ENCODE data around the gene NABP2.

Gene NABP2

DNA sequence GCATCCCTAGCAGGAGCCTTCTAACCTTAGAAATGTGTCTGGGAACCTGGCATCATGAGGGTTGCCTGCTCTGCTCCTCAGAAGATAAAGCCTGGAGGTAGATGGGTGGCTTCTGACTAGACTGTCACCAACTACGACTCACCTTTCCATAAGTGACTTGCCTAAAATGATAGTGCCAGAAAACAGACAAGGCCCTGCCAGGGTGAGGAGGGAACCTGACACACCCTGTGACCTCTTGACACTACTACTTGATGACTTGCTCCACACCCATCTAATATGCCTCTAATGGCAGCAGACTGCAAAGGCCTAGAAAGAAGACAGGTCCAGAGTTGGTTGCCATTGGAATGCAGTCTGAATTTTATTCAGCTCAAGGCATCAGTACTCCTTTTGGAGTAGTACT is 11.8 kb upstream of the NABP2 start:
- DNase-seq (ENCODE audit: low read depth in 3 of 3, low spot score in 1 of 3), result no peak

- no peak for DNase-seq (ENCODE audit: low read depth in 3 of 3, low spot score in 1 of 3)
These were observed 10.3 kb upstream of the NABP2 start for GRCh38 chr12:56213878-56214277.

GRCh38 chr12:56216461-56216860 is 7.7 kb upstream of the NABP2 start:
- DNase-seq (ENCODE audit: low read depth in 3 of 3, low spot score in 1 of 3), result no peak

GRCh38 chr12:56219840-56220239 is 4.3 kb upstream of the NABP2 start:
- DNase-seq (ENCODE audit: low read depth in 3 of 3, low spot score in 1 of 3), result no peak

GRCh38 chr12:56220611-56221231 is 3.4 kb upstream of the NABP2 start:
- DNase-seq (ENCODE audit: low read depth in 3 of 3, low spot score in 1 of 3), result no peak

DNA sequence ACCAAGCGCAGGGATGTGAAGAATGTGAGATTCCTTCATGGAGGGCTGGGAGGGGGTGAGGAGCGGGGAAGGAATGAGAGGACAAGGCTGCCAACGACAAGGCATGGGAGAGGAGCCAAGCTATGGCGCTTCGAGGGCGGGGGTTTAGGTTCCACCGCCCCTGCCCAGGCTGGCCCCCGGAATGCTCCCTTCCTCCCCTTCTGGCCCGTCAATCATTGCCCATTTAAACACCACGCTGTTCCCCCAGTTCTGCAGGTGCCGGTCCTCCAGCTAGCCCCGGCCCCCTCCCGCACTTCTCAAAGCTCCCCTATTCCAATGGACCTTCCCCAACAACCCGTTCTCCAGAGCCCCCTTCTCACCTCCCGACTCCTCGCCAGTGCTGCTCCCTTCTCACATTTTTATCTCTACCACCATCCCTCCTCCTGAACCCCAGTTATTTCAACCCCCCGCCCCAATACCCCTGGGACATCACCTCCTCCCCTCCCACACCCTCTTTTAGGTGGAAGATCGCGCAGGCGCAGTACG is 2.8 kb upstream of the NABP2 start:
- no peak for DNase-seq (ENCODE audit: low read depth in 3 of 3, low spot score in 1 of 3)

DNA sequence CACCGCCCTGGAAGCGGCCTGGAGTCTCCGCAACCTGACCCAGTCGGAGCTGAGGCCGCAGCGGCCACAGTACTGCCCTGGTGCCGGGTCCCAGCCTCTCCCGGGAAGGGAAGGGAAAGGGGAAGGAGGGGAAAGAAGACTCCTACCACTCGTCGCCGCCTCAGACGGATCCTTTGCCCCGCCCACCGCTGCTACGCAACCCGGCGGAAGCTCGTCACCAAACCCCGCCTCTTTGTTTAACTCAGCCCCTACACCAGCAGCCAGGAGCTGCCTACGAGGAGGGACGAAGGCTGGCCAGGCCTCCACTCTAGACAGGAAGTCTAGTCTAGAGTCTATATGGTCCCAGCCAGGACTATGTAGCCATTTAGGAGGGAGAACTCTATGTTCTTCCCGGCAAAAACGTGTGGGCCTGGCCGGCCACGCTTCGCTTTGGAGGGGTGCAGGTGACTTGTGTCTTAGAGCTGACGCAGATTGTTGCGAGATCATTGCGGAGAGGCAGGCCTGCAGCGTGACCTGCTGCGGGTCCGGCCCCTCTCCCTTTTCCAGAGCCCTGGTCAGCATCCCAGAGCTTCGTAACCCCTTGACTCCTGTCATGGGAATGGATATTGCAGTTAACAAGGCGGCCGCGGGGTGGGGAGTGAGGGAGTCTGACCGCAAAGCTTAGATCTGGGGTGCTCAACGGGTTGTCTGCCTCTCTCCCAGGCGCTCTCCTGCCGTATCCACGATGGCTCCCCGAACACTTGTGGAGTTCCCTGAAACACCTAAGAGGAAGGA is 2.2 kb upstream of the NABP2 start, which contains the start of gene RNF41:
Gene RNF41, minus strand, starts transcription at position 166 of the 774 bp plus-strand sequence. CDS start 7,875 bp downstream, outside the sequence.
- DNase-seq (ENCODE audit: low read depth in 3 of 3, low spot score in 1 of 3), result peak; percentile 79 to 86 (median 84)

- DNase-seq (ENCODE audit: low read depth in 3 of 3, low spot score in 1 of 3), result no peak
These were observed 1.6 kb upstream of the NABP2 start for GRCh38 chr12:56222531-56222895.

DNA sequence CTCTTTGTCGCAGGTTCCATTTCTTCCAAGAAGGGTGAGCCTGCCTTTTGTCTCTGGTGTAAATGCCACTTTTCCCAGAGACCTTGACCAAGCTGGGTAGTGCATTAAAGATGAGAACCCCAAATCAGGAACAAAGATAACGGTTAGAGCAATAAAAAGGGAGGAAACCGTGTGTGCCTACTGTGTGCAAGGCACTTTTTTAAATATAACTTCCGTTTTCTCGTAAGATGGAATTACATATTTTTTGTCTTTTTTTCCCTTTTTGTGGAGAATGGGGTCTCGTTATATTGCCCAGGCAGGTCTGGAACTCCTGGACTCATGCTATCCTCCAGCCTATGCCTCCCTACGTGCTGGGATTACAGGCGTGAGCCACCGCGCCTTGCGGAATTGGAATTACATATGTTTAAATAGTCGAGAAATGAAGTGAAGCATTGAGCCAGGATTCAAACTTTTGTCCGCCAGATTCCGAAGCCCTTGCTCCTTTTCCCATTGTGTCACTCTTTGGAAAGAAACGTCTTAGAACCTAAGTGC is 506 bp upstream of the NABP2 start:
- DNase-seq (ENCODE audit: low read depth in 3 of 3, low spot score in 1 of 3), result no peak

DNA sequence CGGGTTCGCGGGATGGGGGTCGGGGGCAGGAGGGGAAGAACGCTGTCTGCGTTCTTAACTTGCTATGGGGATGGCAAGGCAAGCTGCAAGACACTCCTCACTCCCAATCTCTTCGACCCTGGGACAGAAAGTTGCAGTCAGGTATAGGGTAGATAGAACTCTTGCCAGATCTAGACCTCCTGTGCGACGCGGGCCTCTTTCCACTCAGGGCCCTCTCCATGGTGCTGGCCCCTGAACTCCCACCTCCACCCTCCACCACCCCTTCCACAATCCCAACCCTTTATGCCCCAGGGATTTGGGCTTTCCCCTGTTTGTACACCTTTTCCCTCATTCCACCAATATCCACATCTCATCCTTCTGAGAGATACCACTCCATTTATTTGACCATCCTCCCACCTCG is 812 bp downstream of the NABP2 start:
- DNase-seq (ENCODE audit: low read depth in 3 of 3, low spot score in 1 of 3), result no peak

- DNase-seq (ENCODE audit: low read depth in 3 of 3, low spot score in 1 of 3), result no peak
These were observed 4.9 kb downstream of the NABP2 start for GRCh38 chr12:56229082-56229481.

- no peak for DNase-seq (ENCODE audit: low read depth in 3 of 3, low spot score in 1 of 3)
These were observed 5.8 kb downstream of the NABP2 start, which contains the start of gene SLC39A5 for GRCh38 chr12:56229916-56230431. SLC39A5 (plus strand) TSS chr12:56230051; CDS start chr12:56231275, 1,224 bp downstream.

GRCh38 chr12:56230432-56231183 is 6.5 kb downstream of the NABP2 start:
- no peak for DNase-seq (ENCODE audit: low read depth in 3 of 3, low spot score in 1 of 3)

- no peak for DNase-seq (ENCODE audit: low read depth in 3 of 3, low spot score in 1 of 3)
These were observed 7.0 kb downstream of the NABP2 start for GRCh38 chr12:56231184-56231582.

DNA sequence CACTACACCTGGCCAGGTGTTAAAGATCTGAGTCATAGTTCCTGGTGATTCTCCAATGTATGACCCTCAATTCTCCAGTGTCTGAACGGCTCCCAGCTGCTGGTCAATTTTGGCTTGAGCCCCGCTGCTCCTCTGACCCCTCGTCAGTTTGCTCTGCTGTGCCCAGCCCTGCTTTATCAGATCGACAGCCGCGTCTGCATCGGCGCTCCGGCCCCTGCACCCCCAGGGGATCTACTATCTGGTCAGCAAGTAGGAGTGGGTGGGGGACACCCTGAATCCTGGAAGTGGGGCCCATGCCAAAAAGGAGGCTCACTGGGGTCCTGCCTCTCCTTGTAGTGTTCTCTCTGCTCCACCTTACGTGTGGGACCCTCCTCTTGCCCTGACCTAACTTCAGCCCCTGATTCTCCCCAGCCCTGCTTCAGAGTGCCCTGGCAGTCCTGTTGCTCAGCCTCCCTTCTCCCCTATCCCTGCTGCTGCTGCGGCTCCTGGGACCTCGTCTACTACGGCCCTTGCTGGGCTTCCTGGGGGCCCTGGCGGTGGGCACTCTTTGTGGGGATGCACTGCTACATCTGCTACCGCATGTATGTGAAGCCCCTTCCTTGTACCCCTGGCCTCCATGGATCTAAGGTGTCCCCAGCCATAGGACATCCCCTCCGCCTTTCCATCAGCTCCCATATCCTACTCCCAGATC is 10.7 kb downstream of the NABP2 start:
- no peak for DNase-seq (ENCODE audit: low read depth in 3 of 3, low spot score in 1 of 3)

- DNase-seq (ENCODE audit: low read depth in 3 of 3, low spot score in 1 of 3), result no peak
These were observed 11.9 kb downstream of the NABP2 start for GRCh38 chr12:56236091-56236490.

GRCh38 chr12:56236985-56237384 is 12.8 kb downstream of the NABP2 start:
- no peak for DNase-seq (ENCODE audit: low read depth in 3 of 3, low spot score in 1 of 3)

- DNase-seq (ENCODE audit: low read depth in 3 of 3, low spot score in 1 of 3), result no peak
These were observed 13.4 kb downstream of the NABP2 start for GRCh38 chr12:56237552-56237951.

DNA sequence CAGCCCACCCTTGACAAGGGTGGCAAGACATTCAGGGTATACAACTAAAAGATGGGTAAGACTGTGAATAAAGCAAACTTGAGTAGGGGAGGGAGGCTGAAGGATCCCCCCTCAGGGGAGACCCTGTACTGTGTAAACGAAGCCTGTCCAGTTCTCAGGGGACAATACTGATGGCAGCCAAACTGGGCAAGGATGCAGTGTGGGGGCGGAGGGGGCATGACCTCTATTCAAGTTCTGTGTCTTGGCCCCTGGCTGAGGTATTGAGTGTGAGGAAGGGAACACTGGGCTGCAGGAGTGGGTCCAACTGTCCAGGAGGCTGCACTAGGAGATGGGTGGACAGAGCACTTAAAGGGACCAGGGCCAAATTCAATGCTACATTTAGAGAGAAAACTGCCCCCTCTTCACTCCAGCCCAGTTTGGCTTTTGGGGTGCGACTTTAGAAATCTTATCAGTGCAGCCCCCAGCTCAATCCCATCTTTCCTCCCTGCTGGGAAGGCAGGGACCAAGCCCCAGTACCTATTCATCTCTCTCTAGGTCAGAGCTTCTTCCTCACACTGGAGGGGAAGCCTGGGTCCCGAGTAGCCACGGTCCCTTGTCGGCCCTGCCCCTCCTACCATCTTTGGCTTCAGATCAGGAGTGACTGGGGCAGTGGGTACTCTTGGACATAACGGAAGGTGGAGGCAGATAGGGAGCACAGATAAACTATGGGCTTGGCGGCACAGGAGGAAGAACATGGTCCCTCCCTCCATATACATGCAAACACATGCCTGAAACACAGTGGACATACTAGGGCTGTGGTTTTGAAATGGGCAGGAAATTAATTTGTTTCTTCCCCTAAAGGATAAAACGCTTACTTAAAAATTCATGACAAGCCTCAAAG is 17.5 kb downstream of the NABP2 start:
- DNase-seq (ENCODE audit: low read depth in 3 of 3, low spot score in 1 of 3), result no peak

DNA sequence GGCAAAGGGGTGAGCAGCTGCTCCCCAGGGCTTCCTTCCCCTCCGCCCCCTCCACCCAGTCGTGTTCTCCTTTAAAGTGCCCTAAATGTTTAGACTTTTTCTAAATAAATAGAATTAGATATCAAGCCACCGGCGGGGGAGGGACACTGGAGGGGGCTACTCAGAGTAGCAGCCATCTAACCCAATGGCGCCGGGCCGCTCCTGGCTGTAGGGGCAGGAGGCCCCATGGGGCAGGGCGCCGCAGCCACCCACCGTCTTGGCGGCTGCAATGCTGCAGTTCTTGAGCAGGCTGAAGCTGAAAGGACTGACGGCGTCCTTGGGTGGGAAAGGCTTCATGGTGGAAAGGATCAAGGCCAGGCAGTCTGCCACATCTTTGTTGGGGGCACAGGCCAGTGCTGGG is 18.8 kb downstream of the NABP2 start:
- no peak for DNase-seq (ENCODE audit: low read depth in 3 of 3, low spot score in 1 of 3)

Data from stimulated activated CD4-positive, alpha-beta T cell treated with anti-CD3 and anti-CD28 coated beads, TNF-alpha, amount 100 ng/mL, for 1 hour (primary cell).